Panc1 (cell line): Measurements from ENCODE around the gene NRCAM. TPM values are rescaled to one million over a fixed set of nuclear protein-coding genes. Genes with fewer than 3 reads are reported as not detected.

Experiments used
- ATAC-seq: fragments of 200-7000 bp; cut with Tn5 transposase; 2 replicates; pipeline ENCODE4 v1.9.1; 2020; ENCODE audit warnings: mild to moderate bottlenecking, moderate library complexity
- BruUV-seq: library from RNA; stranded (reverse); fragments of 400-500 nt; replicated peaks from 2 replicates; lab custom pipeline; 2021; lab: Mats Ljungman, UMichigan
- CTCF ChIA-PET: fragments of 300-600 bp; sonication (Branson Sonifier 250); formaldehyde crosslinking; loops from one replicate; lab custom pipeline; 2022; ENCODE audit warnings: antibody characterized with exemption; lab: Charles Lee
- POLR2A ChIA-PET: fragments of 300-600 bp; sonication (Branson Sonifier 250); formaldehyde crosslinking; loops from one replicate; lab custom pipeline; 2022; ENCODE audit warnings: antibody characterized with exemption; lab: Charles Lee
- DNase-seq: peaks from one replicate; pipeline ENCODE4 v3.0.0-alpha.2; 2010; ENCODE audit warnings: low read depth, low spot score
- H3K27ac ChIP-seq: 2 replicates; pipeline ENCODE4 v1.5.1; 2011; ENCODE audit warnings: mild to moderate bottlenecking, low read length, inconsistent platforms
- H3K27me3 ChIP-seq: fragments of 200-500 bp; sonication (Bioruptor generic); 2 replicates; pipeline ENCODE4 v1.6.0; 2014; ENCODE audit warnings: low read length, inconsistent platforms; ENCODE audit not compliant: control insufficient read depth, insufficient read depth
- H3K36me3 ChIP-seq: fragments of 200-500 bp; sonication (Bioruptor generic); 2 replicates; pipeline ENCODE4 v1.5.1; 2014; ENCODE audit warnings: inconsistent platforms, mild to moderate bottlenecking, low read length, moderate library complexity; ENCODE audit not compliant: control insufficient read depth, insufficient read depth
- H3K4me1 ChIP-seq: 2 replicates; pipeline ENCODE4 v1.5.1; 2011; ENCODE audit warnings: inconsistent platforms, mild to moderate bottlenecking, low read length, moderate library complexity; ENCODE audit not compliant: control insufficient read depth, insufficient read depth
- H3K4me3 ChIP-seq, 2 experiments: 2 replicates each; pipeline ENCODE4 v1.5.1; 2011 to 2012; ENCODE audit warnings: low read depth in 2 of 2, low read length in 2 of 2, mild to moderate bottlenecking in 2 of 2, inconsistent platforms in 1 of 2, moderate library complexity in 1 of 2
- H3K9me3 ChIP-seq: fragments of 200-500 bp; sonication (Bioruptor generic); 2 replicates; pipeline ENCODE4 v1.5.1; 2014; ENCODE audit warnings: low read depth, mild to moderate bottlenecking, inconsistent platforms, low read length, moderate library complexity; ENCODE audit not compliant: control insufficient read depth, insufficient read depth
- POLR2AphosphoS5 ChIP-seq: IDR thresholded peaks from 2 replicates; pipeline ENCODE4 v1.6.1; 2012; ENCODE audit warnings: mild to moderate bottlenecking, low read depth, low read length, moderate library complexity
- SIN3A ChIP-seq: IDR thresholded peaks from 2 replicates; pipeline ENCODE4 v1.6.1; 2012; ENCODE audit warnings: low read depth, mild to moderate bottlenecking, low read length, moderate library complexity, borderline replicate concordance; ENCODE audit not compliant: insufficient read depth
- TCF7L2 ChIP-seq: IDR thresholded peaks from 2 replicates; pipeline ENCODE4 v1.6.1; 2011; ENCODE audit warnings: mild to moderate bottlenecking, low read depth, low read length, inconsistent platforms
- in situ Hi-C: cut with HindIII; loops from 2 replicates; pipeline ENCODE4 v1.10.0; 2016; ENCODE audit warnings: low sequenced_read_pairs, low pct_unique_long_range_greater_than_20kb
- intact Hi-C: fragments of 100-400 bp; cut with micrococcal nuclease; formaldehyde crosslinking; loops from one replicate; pipeline ENCODE4 v1.10.0; 2022; ENCODE audit not compliant: unreplicated experiment
- total RNA-seq: library from RNA; stranded (reverse); gene quantifications from one replicate; pipeline ENCODE4 v1.2.1, GENCODE V29; 2021; ENCODE audit not compliant: unreplicated experiment
- TF ChIP-seq, protein P1 (sequence below), 2 experiments: IDR thresholded peaks; 2 replicates each; pipeline ENCODE4 v1.6.1; 2011 to 2012; ENCODE audit warnings: low read depth in 2 of 2, control low read depth in 1 of 2, low read length in 1 of 2, mild to moderate bottlenecking in 1 of 2, moderate library complexity in 1 of 2; ENCODE audit not compliant: insufficient read depth in 1 of 2
- TF ChIP-seq, protein P2 (sequence below): fragments of 450-650 bp; IDR thresholded peaks from 2 replicates; pipeline ENCODE4 v1.5.1; 2017; ENCODE audit warnings: mild to moderate bottlenecking

Gene NRCAM
- total RNA-seq, 1 experiment from 2014 or later: 0.21 TPM

DNA sequence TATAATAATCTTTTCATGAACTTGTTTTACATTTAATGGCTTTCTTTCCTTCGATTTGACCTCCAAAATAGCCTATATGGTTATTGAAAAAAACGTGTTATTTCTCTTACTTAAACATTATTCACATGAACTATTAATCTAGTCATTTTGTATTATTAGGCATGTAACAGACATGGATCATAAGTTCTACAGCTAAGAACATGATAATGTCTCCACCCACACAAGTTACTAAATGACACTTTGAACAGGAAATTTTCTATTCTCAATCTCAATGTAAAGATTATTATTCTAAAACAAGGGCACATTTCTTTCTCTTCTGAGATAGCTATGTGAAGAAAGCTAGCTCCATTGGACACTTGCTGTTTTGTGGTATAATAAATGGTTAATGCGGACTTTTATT is 336.0 kb downstream of the NRCAM start:
- no peak for DNase-seq
- Histone ChIP-seq H3K4me3 (no peak overlapping the region), H3K36me3 (no peaks in the 10 kb centered on the region), H3K27ac (no peak overlapping the region), H3K27me3 (no peaks in the 10 kb centered on the region), H3K4me1 (no peaks in the 10 kb centered on the region), H3K9me3 (no peaks in the 10 kb centered on the region)
- TF ChIP-seq, protein P1, sequence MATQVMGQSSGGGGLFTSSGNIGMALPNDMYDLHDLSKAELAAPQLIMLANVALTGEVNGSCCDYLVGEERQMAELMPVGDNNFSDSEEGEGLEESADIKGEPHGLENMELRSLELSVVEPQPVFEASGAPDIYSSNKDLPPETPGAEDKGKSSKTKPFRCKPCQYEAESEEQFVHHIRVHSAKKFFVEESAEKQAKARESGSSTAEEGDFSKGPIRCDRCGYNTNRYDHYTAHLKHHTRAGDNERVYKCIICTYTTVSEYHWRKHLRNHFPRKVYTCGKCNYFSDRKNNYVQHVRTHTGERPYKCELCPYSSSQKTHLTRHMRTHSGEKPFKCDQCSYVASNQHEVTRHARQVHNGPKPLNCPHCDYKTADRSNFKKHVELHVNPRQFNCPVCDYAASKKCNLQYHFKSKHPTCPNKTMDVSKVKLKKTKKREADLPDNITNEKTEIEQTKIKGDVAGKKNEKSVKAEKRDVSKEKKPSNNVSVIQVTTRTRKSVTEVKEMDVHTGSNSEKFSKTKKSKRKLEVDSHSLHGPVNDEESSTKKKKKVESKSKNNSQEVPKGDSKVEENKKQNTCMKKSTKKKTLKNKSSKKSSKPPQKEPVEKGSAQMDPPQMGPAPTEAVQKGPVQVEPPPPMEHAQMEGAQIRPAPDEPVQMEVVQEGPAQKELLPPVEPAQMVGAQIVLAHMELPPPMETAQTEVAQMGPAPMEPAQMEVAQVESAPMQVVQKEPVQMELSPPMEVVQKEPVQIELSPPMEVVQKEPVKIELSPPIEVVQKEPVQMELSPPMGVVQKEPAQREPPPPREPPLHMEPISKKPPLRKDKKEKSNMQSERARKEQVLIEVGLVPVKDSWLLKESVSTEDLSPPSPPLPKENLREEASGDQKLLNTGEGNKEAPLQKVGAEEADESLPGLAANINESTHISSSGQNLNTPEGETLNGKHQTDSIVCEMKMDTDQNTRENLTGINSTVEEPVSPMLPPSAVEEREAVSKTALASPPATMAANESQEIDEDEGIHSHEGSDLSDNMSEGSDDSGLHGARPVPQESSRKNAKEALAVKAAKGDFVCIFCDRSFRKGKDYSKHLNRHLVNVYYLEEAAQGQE (IDR thresholded peaks at IDR 0.05; ENCODE audit: insufficient read depth in 1 of 2, low read depth in 2 of 2, low read length in 1 of 2): no peak
- no peak for TF ChIP-seq SIN3A
- TF ChIP-seq, protein P2, sequence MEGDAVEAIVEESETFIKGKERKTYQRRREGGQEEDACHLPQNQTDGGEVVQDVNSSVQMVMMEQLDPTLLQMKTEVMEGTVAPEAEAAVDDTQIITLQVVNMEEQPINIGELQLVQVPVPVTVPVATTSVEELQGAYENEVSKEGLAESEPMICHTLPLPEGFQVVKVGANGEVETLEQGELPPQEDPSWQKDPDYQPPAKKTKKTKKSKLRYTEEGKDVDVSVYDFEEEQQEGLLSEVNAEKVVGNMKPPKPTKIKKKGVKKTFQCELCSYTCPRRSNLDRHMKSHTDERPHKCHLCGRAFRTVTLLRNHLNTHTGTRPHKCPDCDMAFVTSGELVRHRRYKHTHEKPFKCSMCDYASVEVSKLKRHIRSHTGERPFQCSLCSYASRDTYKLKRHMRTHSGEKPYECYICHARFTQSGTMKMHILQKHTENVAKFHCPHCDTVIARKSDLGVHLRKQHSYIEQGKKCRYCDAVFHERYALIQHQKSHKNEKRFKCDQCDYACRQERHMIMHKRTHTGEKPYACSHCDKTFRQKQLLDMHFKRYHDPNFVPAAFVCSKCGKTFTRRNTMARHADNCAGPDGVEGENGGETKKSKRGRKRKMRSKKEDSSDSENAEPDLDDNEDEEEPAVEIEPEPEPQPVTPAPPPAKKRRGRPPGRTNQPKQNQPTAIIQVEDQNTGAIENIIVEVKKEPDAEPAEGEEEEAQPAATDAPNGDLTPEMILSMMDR: no peak
- TF ChIP-seq TCF7L2: no peak
- no peak for TF ChIP-seq POLR2AphosphoS5
- ChIA-PET CTCF (no interaction called here), POLR2A (no interaction called here)
- BruUV-seq: no TSS peak
- in situ Hi-C loops: no loop called here
- no peak for ATAC-seq
- intact Hi-C loops: no loop called here

DNA sequence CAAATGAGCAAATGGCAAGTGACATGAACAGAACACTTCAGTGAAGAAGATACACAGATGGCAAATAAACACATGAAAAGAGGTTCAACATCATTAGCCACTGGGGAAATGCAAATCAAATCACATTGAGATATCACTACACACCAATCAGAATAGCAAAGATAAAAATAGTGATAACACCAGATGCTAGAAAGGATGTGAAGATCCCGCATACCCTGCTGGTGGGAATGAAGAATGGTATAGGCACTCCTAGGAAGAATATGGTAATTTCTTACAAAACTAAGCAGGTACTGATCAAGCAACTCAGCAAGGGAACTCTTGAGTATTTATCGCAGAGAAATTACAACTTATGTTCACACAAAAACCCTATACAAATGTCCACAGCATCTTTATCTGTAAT is 337.3 kb downstream of the NRCAM start:
- H3K4me1 ChIP-seq: no peaks in the 10 kb centered on the region
- no peak overlapping the region for H3K27ac ChIP-seq
- ATAC-seq: no peak
- no peak for DNase-seq
- H3K9me3 ChIP-seq: no peaks in the 10 kb centered on the region
- in situ Hi-C loops: no loop called here
- ChIA-PET CTCF (no interaction called here), POLR2A (no interaction called here)
- no peak overlapping the region for H3K4me3 ChIP-seq
- intact Hi-C loops: no loop called here
- BruUV-seq: no TSS peak
- TF ChIP-seq, protein P2: no peak
- TF ChIP-seq TCF7L2: no peak
- TF ChIP-seq, protein P1 (IDR thresholded peaks at IDR 0.05; ENCODE audit: insufficient read depth in 1 of 2, low read depth in 2 of 2, low read length in 1 of 2): no peak
- no peak for TF ChIP-seq SIN3A
- TF ChIP-seq POLR2AphosphoS5: no peak
- H3K27me3 ChIP-seq: no peaks in the 10 kb centered on the region
- no peaks in the 10 kb centered on the region for H3K36me3 ChIP-seq
